ENCODE results near the gene INPP4A. TPM values are rescaled to one million over a fixed set of nuclear protein-coding genes. Genes with fewer than 3 reads are reported as not detected.

Gene INPP4A
- total and polyA plus RNA-seq, 2 donors: 17.9 to 24.9 TPM

DNA sequence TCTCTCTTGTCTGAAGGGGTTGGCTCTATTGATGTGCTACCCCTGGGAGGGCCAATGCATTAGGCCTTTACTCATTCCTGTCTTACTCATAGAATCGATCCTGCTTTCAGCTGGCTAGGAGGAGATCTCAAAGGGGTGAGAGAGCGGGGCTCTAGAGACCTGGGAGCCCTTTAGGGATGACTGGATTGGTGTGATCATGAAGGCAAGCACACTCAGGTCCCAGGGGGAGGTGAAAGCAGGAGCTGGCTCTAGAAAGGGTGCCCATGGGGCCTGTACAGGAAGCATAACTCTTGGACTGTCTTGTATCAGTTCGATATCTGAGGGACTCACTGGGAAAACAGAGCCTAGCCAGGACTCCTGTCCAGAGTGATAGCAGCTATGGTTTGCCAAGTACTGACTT lies 47.8 kb downstream of the INPP4A start:
- Histone ChIP-seq H3K36me3 (ENCODE audit: control insufficient read depth in 2 of 2, insufficient read depth in 2 of 2, low read length in 1 of 2) (peaks cover 7 to 10% of the 10 kb centered on the region in 2 donors), H3K4me3 (ENCODE audit: low read length in 2 of 2) (no peak overlapping the region), H3K9me3 (ENCODE audit: control insufficient read depth in 2 of 2, insufficient read depth in 1 of 2, low read length in 1 of 2) (peaks cover 5 to 19% of the 10 kb centered on the region in 2 donors), H3K27me3 (ENCODE audit: control insufficient read depth in 2 of 2, insufficient read depth in 1 of 2, low read length in 1 of 2) (no peaks in the 10 kb centered on the region), H3K27ac (ENCODE audit: low read depth in 1 of 2, low read length in 1 of 2) (no peak overlapping the region), H3K4me1 (ENCODE audit: control insufficient read depth in 2 of 2, insufficient read depth in 2 of 2, low read length in 2 of 2) (peaks cover 37% of the 10 kb centered on the region in 2 donors)
- WGBS: 91% methylated on average over 3 of the region's 3 CpGs
- no peak for DNase-seq (ENCODE audit: low read depth in 6 of 9, low spot score in 9 of 9)

GRCh38 chr2:98494699-98495098 lies 50.0 kb downstream of the INPP4A start:
- H3K36me3 ChIP-seq (ENCODE audit: control insufficient read depth in 2 of 2, insufficient read depth in 2 of 2, low read length in 1 of 2): peaks cover 7 to 12% of the 10 kb centered on the region in 2 donors
- H3K27me3 ChIP-seq (ENCODE audit: control insufficient read depth in 2 of 2, insufficient read depth in 1 of 2, low read length in 1 of 2): no peaks in the 10 kb centered on the region
- DNase-seq (ENCODE audit: low read depth in 6 of 9, low spot score in 9 of 9): no peak
- peaks cover 15 to 16% of the 10 kb centered on the region in 2 donors for H3K4me1 ChIP-seq (ENCODE audit: control insufficient read depth in 2 of 2, insufficient read depth in 2 of 2, low read length in 2 of 2)
- no peak overlapping the region for H3K27ac ChIP-seq (ENCODE audit: low read depth in 1 of 2, low read length in 1 of 2)
- H3K9me3 ChIP-seq (ENCODE audit: control insufficient read depth in 2 of 2, insufficient read depth in 1 of 2, low read length in 1 of 2): peaks cover 5 to 21% of the 10 kb centered on the region in 2 donors
- H3K4me3 ChIP-seq (ENCODE audit: low read length in 2 of 2): no peak overlapping the region

DNA sequence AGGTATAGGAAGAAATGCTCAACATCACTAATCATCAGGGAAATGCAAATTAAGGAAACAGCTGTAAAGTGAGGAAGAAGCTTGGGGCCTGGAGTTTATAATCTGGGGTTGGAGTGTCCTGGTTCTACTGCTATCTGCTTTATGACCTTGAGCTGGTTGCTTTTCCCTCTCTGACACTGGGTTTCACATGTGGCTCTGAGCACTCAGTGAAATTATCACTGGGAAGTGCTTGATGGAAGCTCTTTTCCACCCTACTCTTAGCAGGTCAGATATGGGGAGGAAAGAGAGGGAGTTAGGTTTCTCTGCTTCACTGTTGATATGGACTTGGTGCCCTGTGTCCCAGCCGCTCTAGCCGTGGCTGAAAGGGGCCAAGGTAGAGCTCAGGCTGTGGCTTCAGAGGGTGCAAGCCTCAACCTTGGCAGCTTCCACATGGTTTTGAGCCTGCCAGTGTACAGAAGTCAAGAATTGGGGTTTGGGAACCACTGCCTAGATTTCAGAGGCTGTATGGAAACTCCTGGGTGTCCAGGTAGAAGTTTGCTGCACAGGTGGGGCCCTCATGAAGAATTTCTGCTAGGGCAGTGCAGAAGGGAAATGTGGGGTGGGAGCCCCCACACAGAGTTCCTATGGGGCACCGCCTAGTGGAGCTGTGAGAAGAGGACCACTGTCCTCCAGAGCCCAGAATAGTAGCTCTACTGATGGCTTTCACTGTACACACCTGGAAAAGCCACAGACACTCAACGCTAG lies 52.3 kb downstream of the INPP4A start:
- Histone ChIP-seq H3K4me3 (ENCODE audit: low read length in 2 of 2) (no peak overlapping the region), H3K9me3 (ENCODE audit: control insufficient read depth in 2 of 2, insufficient read depth in 1 of 2, low read length in 1 of 2) (peaks cover 5 to 21% of the 10 kb centered on the region in 2 donors), H3K36me3 (ENCODE audit: control insufficient read depth in 2 of 2, insufficient read depth in 2 of 2, low read length in 1 of 2) (peaks cover 9 to 10% of the 10 kb centered on the region in 2 donors), H3K27ac (ENCODE audit: low read depth in 1 of 2, low read length in 1 of 2) (no peak overlapping the region), H3K27me3 (ENCODE audit: control insufficient read depth in 2 of 2, insufficient read depth in 1 of 2, low read length in 1 of 2) (no peaks in the 10 kb centered on the region), H3K4me1 (ENCODE audit: control insufficient read depth in 2 of 2, insufficient read depth in 2 of 2, low read length in 2 of 2) (no peaks in the 10 kb centered on the region)
- DNase-seq (ENCODE audit: low read depth in 6 of 9, low spot score in 9 of 9): no peak
- WGBS: 99% methylated on average over 4 of the region's 4 CpGs

GRCh38 chr2:98498703-98499440 lies 54.2 kb downstream of the INPP4A start:
- Histone ChIP-seq H3K9me3 (ENCODE audit: control insufficient read depth in 2 of 2, insufficient read depth in 1 of 2, low read length in 1 of 2) (peaks cover 5 to 16% of the 10 kb centered on the region in 2 donors), H3K36me3 (ENCODE audit: control insufficient read depth in 2 of 2, insufficient read depth in 2 of 2, low read length in 1 of 2) (peaks cover 10 to 11% of the 10 kb centered on the region in 2 donors), H3K4me3 (ENCODE audit: low read length in 2 of 2) (no peak overlapping the region), H3K4me1 (ENCODE audit: control insufficient read depth in 2 of 2, insufficient read depth in 2 of 2, low read length in 2 of 2) (peaks cover 11% of the 10 kb centered on the region in 2 donors), H3K27ac (ENCODE audit: low read depth in 1 of 2, low read length in 1 of 2) (peak overlapping the region in 1 of 2 donors; percentile 18), H3K27me3 (ENCODE audit: control insufficient read depth in 2 of 2, insufficient read depth in 1 of 2, low read length in 1 of 2) (no peaks in the 10 kb centered on the region)
- DNase-seq (ENCODE audit: low read depth in 6 of 9, low spot score in 9 of 9): no peak
- WGBS: 96% methylated on average over 4 of the region's 4 CpGs

- 100% methylated on average over 1 of the region's 1 CpG for WGBS
- H3K4me1 ChIP-seq (ENCODE audit: control insufficient read depth in 2 of 2, insufficient read depth in 2 of 2, low read length in 2 of 2): peaks cover 19 to 27% of the 10 kb centered on the region in 2 donors
These were observed 55.9 kb downstream of the INPP4A start for GRCh38 chr2:98500561-98500960.

DNA sequence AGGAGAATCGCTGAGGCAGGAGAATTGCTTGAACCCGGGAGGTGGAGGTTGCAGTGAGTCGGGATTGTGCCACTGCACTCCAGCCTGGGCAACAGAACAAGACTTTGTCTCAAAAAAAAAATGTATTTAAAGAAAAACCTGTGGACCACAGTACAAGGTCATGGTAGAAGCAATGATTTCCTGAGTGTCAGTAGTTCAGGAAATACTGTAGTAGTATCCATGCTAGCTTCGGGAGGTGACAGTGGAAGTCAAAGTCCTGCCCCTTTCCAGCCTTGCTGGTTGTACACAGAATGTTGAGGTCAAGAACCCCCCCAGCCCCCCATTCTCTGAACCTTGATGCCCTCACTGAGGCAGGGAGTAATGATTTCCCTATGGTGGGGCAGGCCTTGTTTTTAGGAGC lies 56.6 kb downstream of the INPP4A start:
- no peak for DNase-seq (ENCODE audit: low read depth in 6 of 9, low spot score in 9 of 9)
- Histone ChIP-seq H3K4me1 (ENCODE audit: control insufficient read depth in 2 of 2, insufficient read depth in 2 of 2, low read length in 2 of 2) (peaks cover 19 to 27% of the 10 kb centered on the region in 2 donors), H3K4me3 (ENCODE audit: low read length in 2 of 2) (no peak overlapping the region), H3K9me3 (ENCODE audit: control insufficient read depth in 2 of 2, insufficient read depth in 1 of 2, low read length in 1 of 2) (peaks cover 3 to 11% of the 10 kb centered on the region in 2 donors), H3K27me3 (ENCODE audit: control insufficient read depth in 2 of 2, insufficient read depth in 1 of 2, low read length in 1 of 2) (no peaks in the 10 kb centered on the region), H3K27ac (ENCODE audit: low read depth in 1 of 2, low read length in 1 of 2) (no peak overlapping the region), H3K36me3 (ENCODE audit: control insufficient read depth in 2 of 2, insufficient read depth in 2 of 2, low read length in 1 of 2) (peaks cover 10 to 13% of the 10 kb centered on the region in 2 donors)
- WGBS: 98% methylated on average over 4 of the region's 4 CpGs

More at GRCh38 chr2:98500561-98500960, 55.9 kb downstream of the INPP4A start:
- Histone ChIP-seq H3K4me3 (ENCODE audit: low read length in 2 of 2) (no peak overlapping the region), H3K27me3 (ENCODE audit: control insufficient read depth in 2 of 2, insufficient read depth in 1 of 2, low read length in 1 of 2) (no peaks in the 10 kb centered on the region), H3K36me3 (ENCODE audit: control insufficient read depth in 2 of 2, insufficient read depth in 2 of 2, low read length in 1 of 2) (peaks cover 10 to 13% of the 10 kb centered on the region in 2 donors), H3K9me3 (ENCODE audit: control insufficient read depth in 2 of 2, insufficient read depth in 1 of 2, low read length in 1 of 2) (peaks cover 3 to 11% of the 10 kb centered on the region in 2 donors), H3K27ac (ENCODE audit: low read depth in 1 of 2, low read length in 1 of 2) (no peak overlapping the region)
- DNase-seq (ENCODE audit: low read depth in 6 of 9, low spot score in 9 of 9): no peak

- no peak for DNase-seq (ENCODE audit: low read depth in 6 of 9, low spot score in 9 of 9)
- Histone ChIP-seq H3K4me3 (ENCODE audit: low read length in 2 of 2) (no peak overlapping the region), H3K36me3 (ENCODE audit: control insufficient read depth in 2 of 2, insufficient read depth in 2 of 2, low read length in 1 of 2) (peaks cover 15 to 17% of the 10 kb centered on the region in 2 donors), H3K27ac (ENCODE audit: low read depth in 1 of 2, low read length in 1 of 2) (no peak overlapping the region), H3K9me3 (ENCODE audit: control insufficient read depth in 2 of 2, insufficient read depth in 1 of 2, low read length in 1 of 2) (peaks cover 2 to 8% of the 10 kb centered on the region in 2 donors), H3K27me3 (ENCODE audit: control insufficient read depth in 2 of 2, insufficient read depth in 1 of 2, low read length in 1 of 2) (no peaks in the 10 kb centered on the region), H3K4me1 (ENCODE audit: control insufficient read depth in 2 of 2, insufficient read depth in 2 of 2, low read length in 2 of 2) (peaks cover 19 to 31% of the 10 kb centered on the region in 2 donors)
- WGBS: 97% methylated on average over 3 of the region's 3 CpGs
These were observed 57.2 kb downstream of the INPP4A start for GRCh38 chr2:98501876-98502275.

GRCh38 chr2:98502556-98503335 lies 58.1 kb downstream of the INPP4A start:
- no peaks in the 10 kb centered on the region for H3K9me3 ChIP-seq (ENCODE audit: control insufficient read depth in 2 of 2, insufficient read depth in 1 of 2, low read length in 1 of 2)
- no peak overlapping the region for H3K27ac ChIP-seq (ENCODE audit: low read depth in 1 of 2, low read length in 1 of 2)
- no peaks in the 10 kb centered on the region for H3K27me3 ChIP-seq (ENCODE audit: control insufficient read depth in 2 of 2, insufficient read depth in 1 of 2, low read length in 1 of 2)
- no peak for DNase-seq (ENCODE audit: low read depth in 6 of 9, low spot score in 9 of 9)
- H3K4me3 ChIP-seq (ENCODE audit: low read length in 2 of 2): no peak overlapping the region
- peaks cover 20 to 37% of the 10 kb centered on the region in 2 donors for H3K4me1 ChIP-seq (ENCODE audit: control insufficient read depth in 2 of 2, insufficient read depth in 2 of 2, low read length in 2 of 2)
- H3K36me3 ChIP-seq (ENCODE audit: control insufficient read depth in 2 of 2, insufficient read depth in 2 of 2, low read length in 1 of 2): peaks cover 12 to 22% of the 10 kb centered on the region in 2 donors
- WGBS: over 99% methylated on average over 4 of the region's 4 CpGs
